Tibial nerve (tissue), 4 donors: ENCODE results near the gene SRSF4.

Experiments
- EP300 ChIP-seq, 2 donors: sonication (generic); formaldehyde crosslinking; IDR thresholded peaks; one replicate each; pipeline ENCODE4 v1.6.1; 2017; ENCODE audit warnings: antibody characterized with exemption in 2 of 2, mild to moderate bottlenecking in 1 of 2
- POLR2A ChIP-seq, 2 donors: fragments of 450-650 bp; IDR thresholded peaks; one replicate each; pipeline ENCODE4 v1.6.1; 2017; ENCODE audit warnings: antibody characterized with exemption in 2 of 2, mild to moderate bottlenecking in 2 of 2, moderate library complexity in 2 of 2
- TF ChIP-seq, protein P1 (sequence below), 5 experiments: fragments of 200-600 bp in 3 of 5; fragments of 450-650 bp in 2 of 5; sonication (generic) in 3 of 5; IDR thresholded peaks; one replicate each; pipeline ENCODE4 v1.5.1; 2016 to 2019; ENCODE audit warnings: antibody characterized with exemption in 5 of 5, mild to moderate bottlenecking in 3 of 5, moderate library complexity in 2 of 5

DNA sequence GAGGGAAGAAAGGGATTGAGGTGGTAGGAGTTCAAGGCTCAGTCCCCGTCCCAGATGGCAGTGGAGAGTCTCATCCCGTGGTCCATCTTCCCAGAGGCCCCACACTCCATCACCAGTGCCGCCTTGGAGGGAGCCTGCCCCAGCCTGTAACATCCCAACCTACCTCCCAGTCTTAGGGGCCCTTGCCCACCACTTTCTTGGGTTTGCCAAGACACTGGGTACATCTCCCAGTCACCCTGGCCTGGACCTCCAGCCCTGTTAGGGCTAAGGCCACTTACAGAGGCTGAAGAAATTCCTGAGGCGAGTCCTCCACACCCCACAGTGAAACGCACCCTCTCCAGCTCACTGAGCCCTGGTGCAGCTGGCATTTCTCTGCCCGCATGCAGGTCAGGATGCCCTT, 61.3 kb downstream of the SRSF4 start:
- no peak for TF ChIP-seq POLR2A (IDR thresholded peaks at IDR 0.05)
- TF ChIP-seq, protein P1, sequence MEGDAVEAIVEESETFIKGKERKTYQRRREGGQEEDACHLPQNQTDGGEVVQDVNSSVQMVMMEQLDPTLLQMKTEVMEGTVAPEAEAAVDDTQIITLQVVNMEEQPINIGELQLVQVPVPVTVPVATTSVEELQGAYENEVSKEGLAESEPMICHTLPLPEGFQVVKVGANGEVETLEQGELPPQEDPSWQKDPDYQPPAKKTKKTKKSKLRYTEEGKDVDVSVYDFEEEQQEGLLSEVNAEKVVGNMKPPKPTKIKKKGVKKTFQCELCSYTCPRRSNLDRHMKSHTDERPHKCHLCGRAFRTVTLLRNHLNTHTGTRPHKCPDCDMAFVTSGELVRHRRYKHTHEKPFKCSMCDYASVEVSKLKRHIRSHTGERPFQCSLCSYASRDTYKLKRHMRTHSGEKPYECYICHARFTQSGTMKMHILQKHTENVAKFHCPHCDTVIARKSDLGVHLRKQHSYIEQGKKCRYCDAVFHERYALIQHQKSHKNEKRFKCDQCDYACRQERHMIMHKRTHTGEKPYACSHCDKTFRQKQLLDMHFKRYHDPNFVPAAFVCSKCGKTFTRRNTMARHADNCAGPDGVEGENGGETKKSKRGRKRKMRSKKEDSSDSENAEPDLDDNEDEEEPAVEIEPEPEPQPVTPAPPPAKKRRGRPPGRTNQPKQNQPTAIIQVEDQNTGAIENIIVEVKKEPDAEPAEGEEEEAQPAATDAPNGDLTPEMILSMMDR (IDR thresholded peaks at IDR 0.05) = no peak
- TF ChIP-seq EP300 (IDR thresholded peaks at IDR 0.05) = no peak
